NCI-H2196 (cell line): ENCODE results near the gene OR52E1.
"Not testable (repeated sequence)": the region's sequence is repeated elsewhere in the genome, so short reads cannot be mapped to it uniquely, and the experiment has no call there.

ENCODE experiments used
- DNase-seq: peaks from one replicate; lab custom pipeline; 2025; ENCODE audit not compliant: unreplicated experiment; lab: John Stamatoyannopoulos, UW

Gene OR52E1

GRCh38 chr11:5069272-5069671, at the start of gene OR52E1:
Gene OR52E1, plus strand, starts transcription at chr11:5069572.
- DNase-seq: no peak

- no peak for DNase-seq
These were observed 47.4 kb upstream of the OR52E1 start for GRCh38 chr11:5021996-5022395.

GRCh38 chr11:5036669-5037068, 32.7 kb upstream of the OR52E1 start:
- no peak for DNase-seq

GRCh38 chr11:5037926-5038325, 31.4 kb upstream of the OR52E1 start:
- no peak for DNase-seq

GRCh38 chr11:5038341-5038740, 31.0 kb upstream of the OR52E1 start:
- DNase-seq: no peak

GRCh38 chr11:5040876-5041275, 28.5 kb upstream of the OR52E1 start:
- no peak for DNase-seq

- DNase-seq: no peak
These were observed 27.3 kb upstream of the OR52E1 start for GRCh38 chr11:5042091-5042490.

- DNase-seq: no peak
These were observed 26.0 kb upstream of the OR52E1 start for GRCh38 chr11:5043380-5043779.

- no peak for DNase-seq
These were observed 23.1 kb upstream of the OR52E1 start, which contains the start of gene OR52J3 for GRCh38 chr11:5046226-5046625. Gene OR52J3, plus strand, starts transcription at chr11:5046526. Its CDS starts 0 bp downstream, at chr11:5046526.

- no peak for DNase-seq
These were observed 22.5 kb upstream of the OR52E1 start for GRCh38 chr11:5046754-5047330.

GRCh38 chr11:5058679-5059078, 10.7 kb upstream of the OR52E1 start:
- not testable (repeated sequence) for DNase-seq

- DNase-seq: no peak
These were observed 10.0 kb upstream of the OR52E1 start, which contains the start of gene OR52E2 for GRCh38 chr11:5059391-5059790. Gene OR52E2, minus strand, starts transcription at chr11:5059627. Its CDS starts 0 bp downstream, at chr11:5059627.

GRCh38 chr11:5065027-5065426, 4.3 kb upstream of the OR52E1 start:
- no peak for DNase-seq

GRCh38 chr11:5071799-5072198, 2.4 kb downstream of the OR52E1 start:
- DNase-seq: no peak

- no peak for DNase-seq
These were observed 12.0 kb downstream of the OR52E1 start for GRCh38 chr11:5081405-5081804.

GRCh38 chr11:5083602-5084001, 14.2 kb downstream of the OR52E1 start:
- no peak for DNase-seq

- DNase-seq: no peak
These were observed 19.2 kb downstream of the OR52E1 start for GRCh38 chr11:5088556-5088955.

- DNase-seq: no peak
These were observed 21.3 kb downstream of the OR52E1 start for GRCh38 chr11:5090668-5091067.

- no peak for DNase-seq
These were observed 23.6 kb downstream of the OR52E1 start for GRCh38 chr11:5092821-5093585.

- no peak for DNase-seq
These were observed 26.6 kb downstream of the OR52E1 start for GRCh38 chr11:5096011-5096410.

GRCh38 chr11:5102246-5102645, 32.9 kb downstream of the OR52E1 start:
- DNase-seq: no peak

- DNase-seq: no peak
These were observed 33.7 kb downstream of the OR52E1 start for GRCh38 chr11:5103066-5103465.

- DNase-seq: no peak
These were observed 37.9 kb downstream of the OR52E1 start for GRCh38 chr11:5107285-5107684.
